Natural killer cell (primary cell): ENCODE measurements around the gene PPDPF. TPM values are rescaled to one million over a fixed set of nuclear protein-coding genes. Genes with fewer than 3 reads are reported as not detected.

Experiments
- ATAC-seq, 3 donors: fragments of 150-1000 bp in 2 of 3; fragments of 200-7000 bp in 1 of 3; cut with Tn5 transposase; 1 replicate in 1 of 3; 2 replicates in 2 of 3; pipeline ENCODE4 v1.10.0; 2021; ENCODE audit warnings: mild to moderate bottlenecking in 2 of 3, moderate library complexity in 2 of 3
- DNase-seq, 2 donors: peaks; one replicate each; pipeline versions ENCODE4 v3.0.0 to v3.0.0-alpha.2; 2013 to 2021; ENCODE audit warnings: mixed read lengths in 1 of 2
- H3K27ac ChIP-seq: one replicate; pipeline ENCODE4 v1.5.1; 2013; ENCODE audit warnings: mild to moderate bottlenecking, low read length
- H3K27me3 ChIP-seq: one replicate; pipeline ENCODE4 v1.6.1; 2013; ENCODE audit warnings: low read length; ENCODE audit not compliant: control insufficient read depth, insufficient read depth
- H3K36me3 ChIP-seq: one replicate; pipeline ENCODE4 v1.6.1; 2013; ENCODE audit warnings: low read length; ENCODE audit not compliant: control insufficient read depth, insufficient read depth
- H3K4me1 ChIP-seq: one replicate; pipeline ENCODE4 v1.6.1; 2013; ENCODE audit warnings: low read length; ENCODE audit not compliant: control insufficient read depth, insufficient read depth
- H3K4me3 ChIP-seq: one replicate; pipeline ENCODE4 v1.5.1; 2013; ENCODE audit warnings: low read length
- H3K9me3 ChIP-seq: one replicate; pipeline ENCODE4 v1.6.1; 2013; ENCODE audit warnings: low read length; ENCODE audit not compliant: control insufficient read depth, insufficient read depth
- H3K27ac Mint-ChIP-seq, 2 donors: one replicate each; pipeline ENCODE4 v1.8.0; 2022; ENCODE audit warnings: mild to moderate bottlenecking in 2 of 2, mixed read lengths in 2 of 2, moderate library complexity in 1 of 2
- H3K27me3 Mint-ChIP-seq, 2 donors: one replicate each; pipeline ENCODE4 v1.8.0; 2022; ENCODE audit warnings: low read depth in 2 of 2, mixed read lengths in 2 of 2
- H3K36me3 Mint-ChIP-seq: one replicate; pipeline ENCODE4 v1.8.0; 2022; ENCODE audit warnings: mixed read lengths
- H3K4me1 Mint-ChIP-seq, 2 donors: one replicate each; pipeline ENCODE4 v1.8.0; 2022; ENCODE audit warnings: mixed read lengths in 2 of 2
- H3K4me3 Mint-ChIP-seq: one replicate; pipeline ENCODE4 v1.8.0; 2022; ENCODE audit warnings: mild to moderate bottlenecking, moderate library complexity, mixed read lengths
- H3K9me3 Mint-ChIP-seq, 2 donors: one replicate each; pipeline ENCODE4 v1.8.0; 2022; ENCODE audit warnings: mixed read lengths in 2 of 2
- CTCF ChIP-seq: fragments of 200-600 bp; IDR thresholded peaks from one replicate; pipeline ENCODE4 v1.8.0; 2022; ENCODE audit warnings: antibody characterized with exemption
- WGBS: methylation state at CpG from one replicate; pipeline ENCODE4 v1.1.7; 2013; ENCODE audit warnings: missing lambda C conversion rate; ENCODE audit not compliant: insufficient coverage; 5-methylcytosine and 5-hydroxymethylcytosine counted together
- intact Hi-C: fragments of 100-400 bp; cut with micrococcal nuclease; formaldehyde crosslinking; loops from one replicate; pipeline ENCODE4 v1.14.2; 2022
- total RNA-seq, 4 donors: library from RNA; stranded (reverse); fragments of 120-200 nt in 1 of 4; gene quantifications; one replicate each; pipeline versions ENCODE4 v1.2.3 to v1.2.4, GENCODE V29; 2013 to 2022

PPDPF gene
- total RNA-seq, 3 donors from 2014 or later (not counting 1 experiment from before 2014, with no cell fraction given): 95.5 to 197 (median 159) TPM

- Histone ChIP-seq H3K27ac (no peak overlapping the region), H3K27me3 (no peaks in the 10 kb centered on the region), H3K4me3 (no peak overlapping the region), H3K9me3 (no peaks in the 10 kb centered on the region), H3K4me1 (peaks cover 22% of the 10 kb centered on the region), H3K36me3 (no peaks in the 10 kb centered on the region)
- Mint-ChIP-seq H3K4me1 (peaks cover 0 to 5% of the 10 kb centered on the region in 2 donors), H3K27me3 (peaks cover 0 to 6% of the 10 kb centered on the region in 2 donors), H3K4me3 (no peak overlapping the region), H3K36me3 (no peaks in the 10 kb centered on the region), H3K9me3 (no peaks in the 10 kb centered on the region), H3K27ac (no peak overlapping the region)
- DNase-seq (no peak), ATAC-seq (no peak)
- no peak for TF ChIP-seq CTCF
- 65% methylated on average over 58 of the region's 58 CpGs for whole genome bisulfite sequencing
- intact Hi-C loops: no loop called here
Measured at GRCh38 chr20:63546956-63547724, 26.6 kb downstream of the PPDPF start.

GRCh38 chr20:63547725-63548480, 27.3 kb downstream of the PPDPF start, which contains the start of gene SRMS:
Gene SRMS (minus strand): TSS chr20:63547749. CDS start chr20:63547463, 286 bp downstream.
- no peak for DNase-seq
- peaks cover under 1% of the 10 kb centered on the region for H3K27me3 ChIP-seq
- intact Hi-C loops: no loop called here
- peaks cover 0 to 6% of the 10 kb centered on the region in 2 donors for H3K27me3 Mint-ChIP-seq
- no peak for TF ChIP-seq CTCF
- no peaks in the 10 kb centered on the region for H3K9me3 Mint-ChIP-seq
- ATAC-seq: no peak
- H3K27ac Mint-ChIP-seq: no peak within 1 kb of the TSS
- H3K9me3 ChIP-seq: no peaks in the 10 kb centered on the region
- peaks cover 0 to 12% of the 10 kb centered on the region in 2 donors for H3K4me1 Mint-ChIP-seq
- WGBS: 64% methylated on average over 35 of the region's 35 CpGs
- H3K4me3 Mint-ChIP-seq: no peak within 1 kb of the TSS
- no peak within 1 kb of the TSS for H3K4me3 ChIP-seq
- H3K4me1 ChIP-seq: peaks cover 22% of the 10 kb centered on the region
- no peaks in the 10 kb centered on the region for H3K36me3 ChIP-seq
- H3K36me3 Mint-ChIP-seq: no peaks in the 10 kb centered on the region
- H3K27ac ChIP-seq: no peak within 1 kb of the TSS

- Histone ChIP-seq H3K4me3 (no peak overlapping the region), H3K4me1 (peaks cover 27% of the 10 kb centered on the region), H3K9me3 (no peaks in the 10 kb centered on the region), H3K36me3 (no peaks in the 10 kb centered on the region), H3K27ac (no peak overlapping the region), H3K27me3 (peaks cover 2% of the 10 kb centered on the region)
- Mint-ChIP-seq H3K27me3 (peaks cover 0 to 6% of the 10 kb centered on the region in 2 donors), H3K4me3 (no peak overlapping the region), H3K36me3 (no peaks in the 10 kb centered on the region), H3K27ac (no peak overlapping the region), H3K4me1 (peaks cover 0 to 18% of the 10 kb centered on the region in 2 donors), H3K9me3 (no peaks in the 10 kb centered on the region)
- intact Hi-C loops: no loop called here
- TF ChIP-seq CTCF: no peak
- WGBS: 63% methylated on average over 10 of the region's 11 CpGs
- ATAC-seq (no peak), DNase-seq (no peak)
Measured at GRCh38 chr20:63548542-63548941, 28.0 kb downstream of the PPDPF start.
